Endothelial cell (in vitro differentiated cells): ENCODE measurements around the gene ZNF444. TPM values are rescaled to one million over a fixed set of nuclear protein-coding genes. Genes with fewer than 3 reads are reported as not detected.

Experiments
- DNase-seq: peaks from one replicate; pipeline ENCODE4 v3.0.0; 2021; ENCODE audit warnings: low spot score
- H3K27ac Mint-ChIP-seq: one replicate; pipeline ENCODE4 v1.8.0; 2021; ENCODE audit warnings: mixed read lengths, inconsistent platforms; ENCODE audit not compliant: unreplicated experiment
- H3K27me3 Mint-ChIP-seq: one replicate; pipeline ENCODE4 v1.8.0; 2021; ENCODE audit warnings: mild to moderate bottlenecking, moderate library complexity, mixed read lengths, inconsistent platforms; ENCODE audit not compliant: unreplicated experiment
- H3K36me3 Mint-ChIP-seq: one replicate; pipeline ENCODE4 v1.8.0; 2021; ENCODE audit warnings: mild to moderate bottlenecking, low read depth, mixed read lengths, inconsistent platforms; ENCODE audit not compliant: unreplicated experiment
- H3K4me1 Mint-ChIP-seq: one replicate; pipeline ENCODE4 v1.8.0; 2021; ENCODE audit warnings: mild to moderate bottlenecking, mixed read lengths, inconsistent platforms; ENCODE audit not compliant: unreplicated experiment
- H3K4me3 Mint-ChIP-seq: one replicate; pipeline ENCODE4 v1.8.0; 2021; ENCODE audit warnings: mild to moderate bottlenecking, mixed read lengths, inconsistent platforms; ENCODE audit not compliant: unreplicated experiment
- H3K9me3 Mint-ChIP-seq: one replicate; pipeline ENCODE4 v1.8.0; 2021; ENCODE audit warnings: mixed read lengths, inconsistent platforms; ENCODE audit not compliant: unreplicated experiment
- CTCF ChIP-seq: fragments of 200-600 bp; sonication (generic); IDR thresholded peaks from one replicate; pipeline ENCODE4 v1.5.0; 2021; ENCODE audit warnings: antibody characterized with exemption; ENCODE audit not compliant: unreplicated experiment
- total RNA-seq: library from RNA; stranded (reverse); fragmentation: NEBNext Ultra II Directional; extraction: Animal tissue kit (Norgen Biotek cat#: 25700); gene quantifications from one replicate; pipeline ENCODE4 v1.2.1, GENCODE V29; 2021; ENCODE audit not compliant: unreplicated experiment

Gene ZNF444
- total RNA-seq, 1 donor from 2014 or later = 40.8 TPM

GRCh38 chr19:56136362-56136761 is 4.7 kb upstream of the ZNF444 start:
- Mint-ChIP-seq H3K4me3 (no peak overlapping the region), H3K27ac (no peak overlapping the region), H3K27me3 (peaks cover 10% of the 10 kb centered on the region), H3K4me1 (peaks cover 7% of the 10 kb centered on the region), H3K9me3 (no peaks in the 10 kb centered on the region), H3K36me3 (peaks cover 6% of the 10 kb centered on the region)
- no peak for TF ChIP-seq CTCF
- no peak for DNase-seq

GRCh38 chr19:56137405-56137804 is 3.7 kb upstream of the ZNF444 start:
- Mint-ChIP-seq H3K4me1 (peaks cover 10% of the 10 kb centered on the region), H3K27me3 (peaks cover 10% of the 10 kb centered on the region), H3K9me3 (no peaks in the 10 kb centered on the region), H3K4me3 (no peak overlapping the region), H3K36me3 (peaks cover 6% of the 10 kb centered on the region), H3K27ac (peak overlapping the region; percentile 24)
- DNase-seq = no peak
- TF ChIP-seq CTCF = no peak

- Mint-ChIP-seq H3K4me1 (peaks cover 10% of the 10 kb centered on the region), H3K9me3 (no peaks in the 10 kb centered on the region), H3K36me3 (peaks cover 6% of the 10 kb centered on the region), H3K4me3 (no peak overlapping the region), H3K27me3 (peaks cover 10% of the 10 kb centered on the region), H3K27ac (no peak overlapping the region)
- no peak for DNase-seq
- no peak for TF ChIP-seq CTCF
Observed at GRCh38 chr19:56138069-56138468, 3.0 kb upstream of the ZNF444 start.

GRCh38 chr19:56139847-56140582 is 1.1 kb upstream of the ZNF444 start:
- peak overlapping the region; percentile 86 for H3K4me3 Mint-ChIP-seq
- H3K4me1 Mint-ChIP-seq = peaks cover 15% of the 10 kb centered on the region
- peaks cover 6% of the 10 kb centered on the region for H3K36me3 Mint-ChIP-seq
- peaks cover 11% of the 10 kb centered on the region for H3K27me3 Mint-ChIP-seq
- peak overlapping the region; percentile 92 for H3K27ac Mint-ChIP-seq
- no peaks in the 10 kb centered on the region for H3K9me3 Mint-ChIP-seq
- DNase-seq = no peak
- TF ChIP-seq CTCF = no peak

- no peak overlapping the region for H3K27ac Mint-ChIP-seq
- peak overlapping the region; percentile 86 for H3K4me3 Mint-ChIP-seq
- peaks cover 6% of the 10 kb centered on the region for H3K36me3 Mint-ChIP-seq
- peaks cover 11% of the 10 kb centered on the region for H3K27me3 Mint-ChIP-seq
- peaks cover 15% of the 10 kb centered on the region for H3K4me1 Mint-ChIP-seq
- peak; percentile 19 for DNase-seq
- TF ChIP-seq CTCF = no peak
- H3K9me3 Mint-ChIP-seq = no peaks in the 10 kb centered on the region
Observed at GRCh38 chr19:56141417-56141993, 418 bp downstream of the ZNF444 start.
